SK-N-MC (cell line): ENCODE data around the gene WDR27.

Experiments used
- DNase-seq: peaks from one replicate; pipeline ENCODE4 v3.0.0-alpha.2; 2011; ENCODE audit warnings: low read depth, low spot score
- H3K27ac ChIP-seq: fragments of 200-600 bp; sonication (generic); 2 replicates; pipeline ENCODE4 v1.5.1; 2016; ENCODE audit warnings: mixed run types
- H3K36me3 ChIP-seq: fragments of 200-600 bp; sonication (generic); 2 replicates; pipeline ENCODE4 v1.6.1; 2017; ENCODE audit warnings: antibody characterized with exemption, low read length, mixed read lengths; ENCODE audit not compliant: insufficient read depth
- H3K4me3 ChIP-seq: fragments of 200-600 bp; sonication (generic); 2 replicates; pipeline ENCODE4 v1.5.1; 2016
- H3K9ac ChIP-seq: fragments of 200-600 bp; sonication (generic); 2 replicates; pipeline ENCODE4 v1.8.0; 2017; ENCODE audit warnings: mixed run types, mixed read lengths; ENCODE audit not compliant: insufficient read length
- H3K9me3 ChIP-seq: fragments of 200-600 bp; sonication (generic); 2 replicates; pipeline ENCODE4 v1.6.1; 2017; ENCODE audit warnings: low read depth, mild to moderate bottlenecking, antibody characterized with exemption, low read length, moderate library complexity, mixed read lengths
- EZH2 ChIP-seq: fragments of 200-600 bp; sonication (generic); IDR thresholded peaks from one replicate; pipeline ENCODE4 v1.6.1; 2017; ENCODE audit warnings: antibody characterized with exemption
- FOXP2 ChIP-seq: optimal IDR thresholded peaks from 2 replicates; pipeline ENCODE3; 2011; ENCODE audit warnings: mild to moderate bottlenecking, moderate library complexity; ENCODE audit not compliant: insufficient read depth; ENCODE audit errors: extremely low read length, control extremely low read depth
- POLR2AphosphoS5 ChIP-seq: IDR thresholded peaks from 2 replicates; pipeline ENCODE4 v1.6.1; 2012; ENCODE audit warnings: mild to moderate bottlenecking, low read depth, low read length, borderline replicate concordance

The WDR27 gene

DNA sequence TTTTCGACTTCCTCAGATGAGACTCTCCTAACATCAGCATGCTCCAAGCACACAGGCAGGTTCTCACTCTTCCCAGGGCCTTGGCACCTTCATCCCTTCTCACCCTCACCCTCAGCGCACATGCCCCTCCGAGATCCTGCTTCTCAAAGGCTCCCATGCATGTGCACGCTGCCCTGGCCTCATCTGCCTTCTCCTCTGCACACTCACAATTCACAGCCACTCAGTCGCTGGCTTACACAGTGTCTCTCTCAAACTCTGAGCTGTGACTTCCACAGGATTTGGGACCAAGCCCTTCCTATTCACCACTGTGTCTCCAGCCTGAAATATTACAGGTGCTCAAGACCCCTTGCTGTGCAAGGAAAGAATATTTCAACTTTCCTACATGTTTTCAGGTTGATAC is 30.3 kb downstream of the WDR27 start:
- no peak for TF ChIP-seq POLR2AphosphoS5
- no peak for TF ChIP-seq FOXP2
- TF ChIP-seq EZH2: no peak
- H3K4me3 ChIP-seq: no peak overlapping the region
- peaks cover 21% of the 10 kb centered on the region; the same call in 1 of the 2 replicates for H3K36me3 ChIP-seq
- no peak for DNase-seq
- no peak overlapping the region for H3K27ac ChIP-seq
- no peak overlapping the region for H3K9ac ChIP-seq
- no peaks in the 10 kb centered on the region for H3K9me3 ChIP-seq

DNA sequence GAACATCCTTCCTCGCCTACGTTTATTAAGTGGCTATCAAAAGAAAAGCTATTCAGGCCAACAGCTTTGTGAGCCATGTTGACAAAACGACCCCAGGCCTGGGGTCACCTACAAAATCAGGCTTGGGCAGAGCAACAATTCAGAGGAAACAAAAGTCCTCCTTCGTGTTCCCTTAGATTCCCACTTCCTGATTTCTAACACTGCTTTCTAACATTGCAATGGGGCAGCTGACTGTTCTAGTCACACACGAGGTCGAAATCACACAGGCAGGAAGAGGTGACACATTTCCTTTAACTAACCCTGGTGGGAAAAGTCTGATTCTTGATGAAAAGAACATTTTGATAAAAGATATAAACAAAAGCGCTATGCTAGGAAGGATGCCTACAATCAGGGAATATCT is 31.9 kb downstream of the WDR27 start:
- Histone ChIP-seq H3K27ac (no peak overlapping the region), H3K9me3 (no peaks in the 10 kb centered on the region), H3K4me3 (no peak overlapping the region), H3K36me3 (peaks cover 18% of the 10 kb centered on the region; the same call in 1 of the 2 replicates), H3K9ac (no peak overlapping the region)
- TF ChIP-seq FOXP2 (no peak), POLR2AphosphoS5 (no peak), EZH2 (no peak)
- no peak for DNase-seq

DNA sequence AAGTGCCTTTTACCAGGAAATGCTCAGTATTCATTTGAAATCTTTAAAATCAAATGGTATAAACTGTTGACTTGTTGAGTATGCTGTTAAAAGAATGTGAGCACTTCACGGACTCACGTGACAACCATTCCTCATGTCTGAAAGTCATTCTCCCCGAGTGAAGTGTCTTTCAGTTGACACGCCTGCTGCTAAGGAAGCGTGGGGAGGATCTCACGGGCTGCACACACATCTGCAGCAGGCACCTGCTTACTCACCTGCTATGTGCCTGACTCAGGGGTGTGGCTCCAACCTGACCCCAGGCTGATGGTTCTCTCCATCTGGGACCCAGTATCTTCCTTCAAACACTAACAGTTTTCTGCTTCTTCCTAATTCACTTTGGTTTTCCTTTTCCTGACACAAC is 32.7 kb downstream of the WDR27 start:
- Histone ChIP-seq H3K9me3 (no peaks in the 10 kb centered on the region), H3K36me3 (peaks cover 21% of the 10 kb centered on the region; the same call in 1 of the 2 replicates), H3K9ac (no peak overlapping the region), H3K4me3 (no peak overlapping the region), H3K27ac (no peak overlapping the region)
- no peak for DNase-seq
- no peak for TF ChIP-seq FOXP2
- TF ChIP-seq EZH2: no peak
- no peak for TF ChIP-seq POLR2AphosphoS5

DNA sequence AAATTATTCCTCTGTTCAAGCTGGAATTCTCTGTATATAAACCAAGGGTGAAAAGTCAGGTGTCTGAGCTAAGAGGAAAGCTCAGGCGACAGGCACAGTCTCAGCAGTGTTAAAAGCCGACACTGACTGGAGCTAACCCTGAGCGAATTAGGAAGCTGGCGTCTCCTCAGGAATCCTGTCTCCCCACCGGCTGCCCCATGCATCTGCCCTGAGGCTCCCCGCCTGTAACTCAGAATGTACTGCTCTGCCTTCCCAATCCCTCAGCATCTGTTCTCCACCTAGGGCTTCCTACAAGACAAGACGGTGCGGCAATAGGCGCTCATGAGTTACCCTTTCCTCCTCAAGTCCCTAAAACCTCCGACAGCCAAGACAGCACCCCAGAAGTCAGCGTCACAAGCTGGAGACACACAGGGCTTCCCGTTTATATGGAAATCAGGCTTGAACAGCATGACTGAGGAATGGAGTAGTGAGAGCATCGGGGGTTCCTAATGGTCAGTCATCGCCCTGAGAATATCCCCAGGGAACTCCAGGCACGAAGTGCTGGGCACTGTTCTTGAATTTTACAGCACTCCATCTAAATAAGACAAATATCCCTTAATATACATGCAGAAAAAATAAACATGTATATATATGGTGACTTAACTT is 33.5 kb downstream of the WDR27 start:
- H3K4me3 ChIP-seq: no peak overlapping the region
- no peak for DNase-seq
- no peak overlapping the region for H3K9ac ChIP-seq
- H3K27ac ChIP-seq: no peak overlapping the region
- H3K36me3 ChIP-seq: peaks cover 27% of the 10 kb centered on the region; the same call in 1 of the 2 replicates
- TF ChIP-seq EZH2: no peak
- TF ChIP-seq POLR2AphosphoS5: no peak
- no peak for TF ChIP-seq FOXP2
- no peaks in the 10 kb centered on the region for H3K9me3 ChIP-seq

DNA sequence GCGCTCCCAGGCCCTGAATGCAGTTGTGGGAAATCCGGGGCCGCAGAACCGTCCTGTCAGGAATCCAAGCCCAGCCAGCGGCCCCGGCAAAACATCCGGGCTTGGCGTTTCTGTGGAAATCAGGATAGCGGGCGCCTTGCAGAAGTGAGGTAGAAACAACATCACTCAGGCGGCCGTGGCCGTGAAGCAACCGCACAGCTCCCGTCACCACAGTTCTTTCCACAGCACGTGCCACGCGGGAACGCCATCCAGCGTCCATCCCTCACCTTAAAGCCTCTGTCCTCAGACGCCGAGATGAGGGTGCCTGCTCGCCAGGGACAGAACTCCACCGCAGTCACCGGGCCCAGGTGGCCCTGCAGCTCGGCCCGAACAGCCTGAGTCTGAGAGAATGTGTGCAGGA is 34.1 kb downstream of the WDR27 start:
- DNase-seq: no peak
- Histone ChIP-seq H3K9me3 (no peaks in the 10 kb centered on the region), H3K27ac (no peak overlapping the region), H3K9ac (no peak overlapping the region), H3K36me3 (peaks cover 27% of the 10 kb centered on the region; the same call in 1 of the 2 replicates), H3K4me3 (no peak overlapping the region)
- TF ChIP-seq POLR2AphosphoS5 (no peak), FOXP2 (no peak), EZH2 (no peak)

DNA sequence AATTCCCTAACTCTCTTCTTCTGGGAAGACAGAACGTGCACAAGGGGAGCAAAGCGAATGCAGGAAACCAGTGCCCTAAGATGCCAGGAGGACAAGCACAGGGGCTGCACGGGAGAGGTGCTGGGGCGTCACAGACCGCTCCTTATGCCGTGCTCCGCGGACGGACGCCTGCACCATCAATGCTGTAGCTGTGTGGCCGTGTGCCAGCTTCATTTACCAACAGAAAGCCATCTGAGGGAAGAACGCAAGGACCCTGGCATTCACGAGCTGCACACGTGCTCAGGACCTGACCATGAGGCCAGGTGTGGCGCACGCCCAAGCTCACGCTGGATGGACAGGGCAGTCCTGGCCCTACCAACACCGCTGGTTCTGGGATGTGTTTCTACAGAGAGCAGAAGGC is 35.4 kb downstream of the WDR27 start:
- peaks cover 19% of the 10 kb centered on the region; the same call in 1 of the 2 replicates for H3K36me3 ChIP-seq
- no peaks in the 10 kb centered on the region for H3K9me3 ChIP-seq
- no peak overlapping the region for H3K4me3 ChIP-seq
- H3K9ac ChIP-seq: no peak overlapping the region
- no peak for DNase-seq
- TF ChIP-seq POLR2AphosphoS5 (no peak), EZH2 (no peak), FOXP2 (no peak)
- no peak overlapping the region for H3K27ac ChIP-seq

DNA sequence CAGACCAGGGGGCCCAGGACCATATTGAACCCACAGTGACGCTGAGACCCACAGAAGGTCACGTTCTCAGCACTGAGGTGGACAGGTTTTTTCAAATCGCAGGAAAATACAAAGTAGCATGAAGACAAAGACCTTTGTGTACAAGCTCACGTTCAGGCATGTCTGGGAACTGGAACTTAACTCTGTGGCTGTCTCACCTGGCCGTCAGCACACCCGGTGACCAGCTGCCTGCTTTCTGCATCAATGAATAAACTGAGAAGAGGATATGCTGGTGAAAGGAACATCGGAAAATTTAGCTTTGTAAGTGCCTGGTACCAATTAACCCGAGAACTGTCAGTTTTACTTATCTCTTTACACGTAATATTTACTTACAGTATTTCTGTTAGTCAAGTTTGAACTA is 36.5 kb downstream of the WDR27 start:
- peaks cover 9% of the 10 kb centered on the region; the same call in 1 of the 2 replicates for H3K36me3 ChIP-seq
- H3K27ac ChIP-seq: no peak overlapping the region
- no peak for TF ChIP-seq POLR2AphosphoS5
- TF ChIP-seq EZH2: no peak
- TF ChIP-seq FOXP2: no peak
- H3K9me3 ChIP-seq: no peaks in the 10 kb centered on the region
- no peak overlapping the region for H3K9ac ChIP-seq
- no peak for DNase-seq
- no peak overlapping the region for H3K4me3 ChIP-seq

DNA sequence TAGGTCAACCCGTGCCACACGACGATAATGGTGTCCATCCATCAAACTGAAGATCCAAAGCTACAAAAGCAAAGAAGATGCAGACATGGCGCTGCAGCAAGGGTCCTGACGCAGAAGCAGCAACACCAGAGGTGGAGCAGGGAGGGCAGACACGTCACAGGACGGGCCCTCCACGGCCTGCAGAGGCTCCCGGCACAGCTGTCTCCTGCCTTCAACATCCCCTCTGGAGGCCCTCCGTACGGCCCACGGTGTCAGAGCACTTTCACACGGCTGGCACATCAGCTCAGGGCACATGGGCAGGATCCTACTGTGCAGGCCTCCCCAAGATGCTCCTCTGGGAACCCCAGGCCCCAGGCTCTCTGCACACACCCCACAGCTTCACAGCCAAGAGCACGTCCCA is 37.6 kb downstream of the WDR27 start:
- H3K4me3 ChIP-seq: no peak overlapping the region
- H3K36me3 ChIP-seq: peaks cover 9% of the 10 kb centered on the region; the same call in 1 of the 2 replicates
- H3K9ac ChIP-seq: no peak overlapping the region
- TF ChIP-seq POLR2AphosphoS5 (no peak), EZH2 (no peak), FOXP2 (no peak)
- H3K9me3 ChIP-seq: no peaks in the 10 kb centered on the region
- DNase-seq: no peak
- no peak overlapping the region for H3K27ac ChIP-seq

DNA sequence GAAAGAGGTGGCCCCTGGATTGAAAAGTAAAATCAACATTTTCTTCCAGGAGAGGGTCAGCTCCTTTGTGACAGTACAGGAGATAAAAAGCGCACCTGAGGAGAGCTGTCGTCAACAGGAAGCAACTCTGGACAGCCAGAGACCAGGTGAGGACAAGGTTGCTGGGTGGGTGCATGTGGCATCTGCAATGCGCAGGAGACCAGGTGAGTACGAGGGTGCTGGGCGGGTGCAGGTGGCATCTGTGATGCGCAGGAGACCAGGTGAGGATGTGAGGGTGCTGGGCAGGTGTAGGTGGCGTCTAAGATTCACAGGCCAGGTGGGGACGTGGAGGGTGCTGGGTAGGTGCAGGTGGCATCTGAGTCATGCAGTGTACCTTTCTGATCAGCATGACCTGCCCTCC is 38.4 kb downstream of the WDR27 start:
- no peak for DNase-seq
- TF ChIP-seq POLR2AphosphoS5 (no peak), EZH2 (no peak), FOXP2 (no peak)
- Histone ChIP-seq H3K36me3 (peaks cover 9% of the 10 kb centered on the region; the same call in 1 of the 2 replicates), H3K9me3 (no peaks in the 10 kb centered on the region), H3K9ac (no peak overlapping the region), H3K4me3 (no peak overlapping the region), H3K27ac (no peak overlapping the region)
